Measurements from ENCODE around the gene FAF2. TPM values are rescaled to one million over a fixed set of nuclear protein-coding genes. Genes with fewer than 3 reads are reported as not detected.

The FAF2 gene
- total RNA-seq, 1 experiment from 2014 or later, result 53.2 TPM

DNA sequence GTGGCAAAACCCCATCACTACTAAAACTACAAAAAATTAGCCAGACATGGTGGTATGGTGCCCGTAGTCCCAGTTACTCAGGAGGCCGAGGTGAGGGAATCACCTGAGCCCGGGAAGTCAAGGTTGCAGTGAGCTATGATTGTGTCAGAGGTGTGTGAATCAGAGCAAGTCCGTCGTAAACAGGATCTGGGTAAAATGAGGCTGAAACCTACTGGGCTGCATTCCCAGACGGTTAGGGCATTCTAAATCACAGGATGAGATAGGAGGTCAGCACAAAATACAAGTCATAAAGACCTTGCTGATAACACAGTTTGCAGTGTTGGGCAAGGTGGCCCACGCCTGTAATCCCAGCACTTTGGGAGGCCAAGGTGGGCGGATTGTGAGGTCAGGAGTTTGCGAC lies 29.9 kb upstream of the FAF2 start:
- Histone ChIP-seq H3K27ac (ENCODE audit: low read depth, low read length, poor library complexity, severe bottlenecking) (no peak overlapping the region), H3K4me3 (ENCODE audit: low read depth, low read length, poor library complexity, severe bottlenecking) (no peak overlapping the region), H3K4me1 (ENCODE audit: insufficient read depth, low read length, poor library complexity, severe bottlenecking) (peaks cover 6% of the 10 kb centered on the region), H3K27me3 (replicated peaks; ENCODE audit: insufficient read depth, low read depth, low read length, poor library complexity) (no peaks in the 10 kb centered on the region), H3K36me3 (ENCODE audit: insufficient read depth, low read length, poor library complexity, severe bottlenecking) (no peaks in the 10 kb centered on the region), H3K9me3 (ENCODE audit: low read depth, low read length, poor library complexity, severe bottlenecking) (no peaks in the 10 kb centered on the region)
- intact Hi-C loops (cut with micrococcal nuclease; ENCODE audit: unreplicated experiment), result loop anchor here (5.0 kb wide), 2 partner anchors 154 to 199 kb away; no protein-coding TSS in a partner anchor
- ChIA-PET POLR2A (ENCODE audit: low non-redundant PET) (no interaction called here), CTCF (no interaction called here)
- DNase-seq (ENCODE audit: low spot score), result no peak
- no TSS peak for BruUV-seq (replicated peaks)
- no peak for TF ChIP-seq EZH2 (IDR thresholded peaks at IDR 0.05; ENCODE audit: borderline replicate concordance, low read depth, low read length, poor library complexity, severe bottlenecking)
- TF ChIP-seq, protein P1, sequence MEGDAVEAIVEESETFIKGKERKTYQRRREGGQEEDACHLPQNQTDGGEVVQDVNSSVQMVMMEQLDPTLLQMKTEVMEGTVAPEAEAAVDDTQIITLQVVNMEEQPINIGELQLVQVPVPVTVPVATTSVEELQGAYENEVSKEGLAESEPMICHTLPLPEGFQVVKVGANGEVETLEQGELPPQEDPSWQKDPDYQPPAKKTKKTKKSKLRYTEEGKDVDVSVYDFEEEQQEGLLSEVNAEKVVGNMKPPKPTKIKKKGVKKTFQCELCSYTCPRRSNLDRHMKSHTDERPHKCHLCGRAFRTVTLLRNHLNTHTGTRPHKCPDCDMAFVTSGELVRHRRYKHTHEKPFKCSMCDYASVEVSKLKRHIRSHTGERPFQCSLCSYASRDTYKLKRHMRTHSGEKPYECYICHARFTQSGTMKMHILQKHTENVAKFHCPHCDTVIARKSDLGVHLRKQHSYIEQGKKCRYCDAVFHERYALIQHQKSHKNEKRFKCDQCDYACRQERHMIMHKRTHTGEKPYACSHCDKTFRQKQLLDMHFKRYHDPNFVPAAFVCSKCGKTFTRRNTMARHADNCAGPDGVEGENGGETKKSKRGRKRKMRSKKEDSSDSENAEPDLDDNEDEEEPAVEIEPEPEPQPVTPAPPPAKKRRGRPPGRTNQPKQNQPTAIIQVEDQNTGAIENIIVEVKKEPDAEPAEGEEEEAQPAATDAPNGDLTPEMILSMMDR (conservative IDR thresholded peaks at IDR 0.05; ENCODE audit: low read depth, low read length), result no peak

DNA sequence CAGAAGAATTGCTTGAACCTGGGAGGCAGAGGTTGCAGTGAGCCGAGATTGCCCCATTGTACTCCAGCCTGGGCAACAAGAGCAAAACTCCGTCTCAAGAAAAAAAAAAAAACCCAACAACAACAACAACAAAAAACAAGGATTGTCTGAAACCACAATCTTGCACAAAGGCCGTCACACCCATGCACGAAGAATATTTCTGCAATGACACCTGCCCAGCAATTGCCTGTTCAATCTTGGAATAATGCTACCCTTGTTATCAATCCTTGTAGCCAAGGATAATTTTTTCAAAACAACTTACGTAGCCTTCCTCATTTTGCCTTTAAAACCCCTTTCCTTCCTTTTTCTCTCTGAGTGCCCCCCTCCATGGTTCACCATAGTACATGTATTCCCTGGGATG lies 28.1 kb upstream of the FAF2 start:
- Histone ChIP-seq H3K27ac (ENCODE audit: low read depth, low read length, poor library complexity, severe bottlenecking) (no peak overlapping the region), H3K36me3 (ENCODE audit: insufficient read depth, low read length, poor library complexity, severe bottlenecking) (no peaks in the 10 kb centered on the region), H3K4me1 (ENCODE audit: insufficient read depth, low read length, poor library complexity, severe bottlenecking) (peaks cover 6% of the 10 kb centered on the region), H3K4me3 (ENCODE audit: low read depth, low read length, poor library complexity, severe bottlenecking) (no peak overlapping the region), H3K9me3 (ENCODE audit: low read depth, low read length, poor library complexity, severe bottlenecking) (no peaks in the 10 kb centered on the region), H3K27me3 (replicated peaks; ENCODE audit: insufficient read depth, low read depth, low read length, poor library complexity) (no peaks in the 10 kb centered on the region)
- DNase-seq (ENCODE audit: low spot score), result no peak
- CTCF ChIA-PET, result no interaction called here
- BruUV-seq (replicated peaks), result no TSS peak
- TF ChIP-seq, protein P1 (conservative IDR thresholded peaks at IDR 0.05; ENCODE audit: low read depth, low read length), result no peak
- TF ChIP-seq EZH2 (IDR thresholded peaks at IDR 0.05; ENCODE audit: borderline replicate concordance, low read depth, low read length, poor library complexity, severe bottlenecking), result no peak
- POLR2A ChIA-PET (ENCODE audit: low non-redundant PET), result no interaction called here
- intact Hi-C loops (cut with micrococcal nuclease; ENCODE audit: unreplicated experiment), result no loop called here

DNA sequence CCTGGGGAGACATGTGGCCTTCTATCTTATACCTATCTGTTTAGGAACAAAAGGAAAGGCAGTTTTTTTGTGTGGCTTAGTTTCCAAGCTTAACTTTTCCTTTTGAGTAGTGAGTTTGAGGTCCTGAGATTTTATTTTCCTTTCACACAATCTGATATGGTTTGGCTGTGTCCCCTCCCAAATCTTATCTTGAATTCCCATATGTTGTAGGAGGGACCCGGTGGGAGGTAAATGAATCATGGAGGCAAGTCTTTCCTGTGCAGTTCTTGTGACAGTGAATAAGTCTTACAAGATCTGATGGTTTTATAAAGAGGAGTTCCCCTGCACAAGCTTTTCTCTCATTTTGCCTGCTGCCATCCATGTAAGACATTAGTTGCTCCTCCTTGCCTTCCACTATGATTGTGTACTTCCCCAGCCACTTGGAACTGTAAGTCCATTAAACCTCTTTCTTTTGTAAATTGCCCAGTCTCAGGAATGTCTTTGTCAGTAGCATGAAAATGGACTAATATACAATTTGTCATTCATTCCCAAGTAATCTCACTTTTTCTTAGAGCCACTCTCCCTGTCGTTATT lies 27.1 kb upstream of the FAF2 start:
- CTCF ChIA-PET, result no interaction called here
- POLR2A ChIA-PET (ENCODE audit: low non-redundant PET), result no interaction called here
- TF ChIP-seq EZH2 (IDR thresholded peaks at IDR 0.05; ENCODE audit: borderline replicate concordance, low read depth, low read length, poor library complexity, severe bottlenecking), result no peak
- TF ChIP-seq, protein P1 (conservative IDR thresholded peaks at IDR 0.05; ENCODE audit: low read depth, low read length), result no peak

More for the DNA sequence above, 27.1 kb upstream of the FAF2 start:
- Histone ChIP-seq H3K27me3 (replicated peaks; ENCODE audit: insufficient read depth, low read depth, low read length, poor library complexity) (no peaks in the 10 kb centered on the region), H3K4me1 (ENCODE audit: insufficient read depth, low read length, poor library complexity, severe bottlenecking) (no peaks in the 10 kb centered on the region), H3K9me3 (ENCODE audit: low read depth, low read length, poor library complexity, severe bottlenecking) (no peaks in the 10 kb centered on the region), H3K4me3 (ENCODE audit: low read depth, low read length, poor library complexity, severe bottlenecking) (no peak overlapping the region), H3K36me3 (ENCODE audit: insufficient read depth, low read length, poor library complexity, severe bottlenecking) (no peaks in the 10 kb centered on the region), H3K27ac (ENCODE audit: low read depth, low read length, poor library complexity, severe bottlenecking) (no peak overlapping the region)
- intact Hi-C loops (cut with micrococcal nuclease; ENCODE audit: unreplicated experiment), result no loop called here
- no peak for DNase-seq (ENCODE audit: low spot score)
- BruUV-seq (replicated peaks), result no TSS peak

All from A673 (cell line).